Stimulated activated CD8-positive, alpha-beta memory T cell treated with anti-CD3 and anti-CD28 coated beads, Interleukin-7, amount 100 ng/mL, for 24 hours (primary cell): ENCODE data around the gene MACO1.
"Not testable (repeated sequence)": the region's sequence is repeated elsewhere in the genome, so short reads cannot be mapped to it uniquely, and the experiment has no call there.

Experiments
- DNase-seq: peaks from one replicate; pipeline ENCODE4 v3.0.0-alpha.2; 2020; ENCODE audit warnings: low read depth

MACO1 gene

DNA sequence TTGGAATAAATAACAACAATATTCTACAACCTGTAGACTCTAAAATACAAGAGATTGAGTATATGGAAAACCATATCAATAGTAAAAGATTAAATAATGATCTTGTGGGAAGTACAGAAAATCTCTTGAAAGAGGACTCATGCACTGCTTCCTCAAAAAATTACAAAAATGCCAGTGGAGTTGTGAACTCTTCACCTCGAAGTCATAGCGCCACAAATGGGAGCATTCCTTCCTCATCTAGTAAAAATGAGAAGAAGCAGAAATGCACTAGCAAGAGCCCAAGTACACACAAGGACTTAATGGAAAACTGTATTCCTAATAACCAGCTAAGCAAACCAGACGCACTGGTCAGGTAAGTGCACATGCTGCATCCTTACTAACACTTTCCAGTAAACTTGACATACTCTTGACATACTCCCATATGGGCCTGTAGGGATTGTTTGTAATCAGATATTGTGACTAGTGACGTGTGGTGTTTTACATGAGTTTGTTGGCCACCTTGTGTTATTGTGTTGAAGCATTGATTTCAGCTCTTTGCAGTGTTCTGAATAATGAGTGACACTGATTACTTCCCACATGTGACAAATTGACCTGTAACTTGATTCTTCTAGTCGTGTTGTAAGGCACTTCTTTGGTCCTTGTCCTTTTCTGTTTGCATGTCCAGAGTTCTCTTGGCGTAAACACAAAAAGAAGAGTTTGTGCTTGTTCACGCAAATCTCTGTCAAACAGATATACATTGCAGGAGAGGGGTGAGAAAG lies 28.0 kb downstream of the MACO1 start:
- DNase-seq, result no peak

DNA sequence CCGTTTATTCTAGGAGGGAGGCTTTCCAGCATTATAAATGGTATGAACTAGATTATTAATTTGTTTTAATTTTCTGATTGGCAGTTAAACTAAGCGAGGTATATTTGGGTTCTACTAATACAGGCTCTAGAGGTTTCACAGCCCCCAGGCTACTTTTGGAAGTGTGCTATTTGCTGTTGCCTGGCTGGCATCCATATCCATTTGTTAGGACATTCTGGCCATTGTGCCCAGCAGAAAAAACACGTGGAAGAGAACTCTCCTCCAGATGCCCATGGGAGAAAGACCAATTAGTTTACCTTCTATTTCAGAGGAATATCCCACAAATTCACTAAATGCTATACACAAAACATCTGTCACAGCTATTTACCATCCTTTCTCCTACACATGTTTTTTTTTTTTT lies 29.3 kb downstream of the MACO1 start:
- DNase-seq, result no peak

DNA sequence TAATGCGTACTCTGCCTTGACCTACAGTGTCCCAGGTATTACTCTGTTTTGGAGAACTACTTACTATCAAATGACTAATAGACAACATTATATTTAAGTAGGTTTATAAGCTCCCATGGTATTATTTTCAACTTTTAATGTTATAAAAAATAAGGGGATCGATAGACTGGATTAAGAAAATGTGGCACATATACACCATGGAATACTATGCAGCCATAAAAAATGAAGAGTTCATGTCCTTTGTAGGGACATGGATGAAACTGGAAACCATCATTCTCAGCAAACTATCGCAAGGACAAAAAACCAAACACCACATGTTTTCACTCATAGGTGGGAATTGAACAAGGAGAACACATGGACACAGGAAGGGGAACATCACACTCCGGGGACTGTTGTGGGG lies 30.1 kb downstream of the MACO1 start:
- DNase-seq, result not testable (repeated sequence)

DNA sequence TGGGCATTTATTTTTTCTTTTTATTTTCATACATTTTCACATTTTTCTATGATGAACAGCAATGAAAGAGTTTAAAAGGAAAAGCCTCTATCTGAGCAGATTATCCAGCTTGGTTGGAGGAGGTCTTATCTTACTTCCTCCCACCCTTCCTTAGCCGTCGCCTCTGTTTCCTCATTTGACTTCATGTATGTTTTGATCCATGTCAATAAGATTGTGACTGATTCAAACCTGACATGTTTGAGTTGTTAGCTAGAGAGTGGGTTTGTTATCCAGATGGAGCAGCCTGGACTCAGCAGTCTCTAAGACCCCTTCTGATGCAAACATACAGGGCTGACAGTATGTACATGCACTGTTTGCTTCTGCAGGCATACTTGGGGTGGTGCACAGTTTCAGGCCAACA lies 31.2 kb downstream of the MACO1 start:
- DNase-seq, result no peak

DNA sequence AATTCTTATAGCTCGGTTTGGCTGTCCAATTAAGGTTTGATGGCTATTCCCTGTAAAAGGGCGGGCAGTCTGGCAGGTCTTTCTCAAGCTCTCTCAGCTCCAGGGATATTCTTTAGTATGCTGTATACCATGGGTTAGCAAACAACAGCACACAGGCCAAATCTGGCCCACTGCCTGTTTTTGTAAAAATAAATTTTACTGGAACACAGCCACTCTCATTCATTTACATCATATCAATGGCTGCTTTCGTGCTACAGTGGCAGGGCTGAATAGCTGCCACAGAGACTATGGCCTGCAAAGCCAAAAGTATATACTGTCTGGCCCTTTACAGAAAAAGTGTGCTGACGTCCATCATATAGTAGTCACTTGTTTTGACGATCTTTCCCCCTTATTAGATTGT lies 32.0 kb downstream of the MACO1 start:
- no peak for DNase-seq

DNA sequence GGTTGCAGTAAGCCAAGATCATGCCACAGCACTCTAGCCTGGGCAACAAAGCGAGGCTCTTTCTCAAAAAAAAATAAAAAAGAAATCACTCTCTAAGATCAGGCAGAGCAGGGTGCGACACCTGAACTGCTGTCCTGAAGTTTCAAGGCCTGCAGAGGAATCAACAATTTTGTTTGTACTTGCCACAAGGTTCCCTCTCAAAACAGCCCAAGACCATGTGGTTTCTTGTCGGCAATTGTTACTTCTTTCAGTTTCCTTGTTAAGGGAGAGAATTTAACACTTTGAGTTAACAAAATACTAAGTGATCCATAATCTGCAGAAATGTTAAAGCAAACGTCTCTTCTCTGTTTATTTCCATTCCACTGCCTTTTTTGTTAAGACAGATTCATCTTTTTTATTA lies 36.5 kb downstream of the MACO1 start:
- DNase-seq, result no peak

DNA sequence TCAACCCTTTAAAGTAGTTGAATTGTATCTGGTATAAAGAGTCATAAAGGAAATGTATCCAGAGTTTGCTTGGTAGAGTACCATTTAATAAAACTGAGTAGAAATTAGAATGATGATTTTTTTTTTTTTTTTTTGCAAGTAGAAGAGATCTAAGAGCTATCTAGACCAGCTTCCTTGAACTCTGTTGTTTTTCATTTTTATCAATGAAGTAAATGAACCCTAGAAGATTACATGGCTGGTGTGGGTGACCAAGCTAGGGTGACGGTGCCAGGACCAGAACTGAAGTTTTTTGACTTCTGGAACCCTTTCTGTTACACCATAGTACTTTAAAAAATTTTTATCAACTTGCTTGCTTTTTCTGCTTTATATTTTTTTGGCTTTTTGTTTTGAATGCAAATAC lies 36.9 kb downstream of the MACO1 start:
- DNase-seq, result no peak

DNA sequence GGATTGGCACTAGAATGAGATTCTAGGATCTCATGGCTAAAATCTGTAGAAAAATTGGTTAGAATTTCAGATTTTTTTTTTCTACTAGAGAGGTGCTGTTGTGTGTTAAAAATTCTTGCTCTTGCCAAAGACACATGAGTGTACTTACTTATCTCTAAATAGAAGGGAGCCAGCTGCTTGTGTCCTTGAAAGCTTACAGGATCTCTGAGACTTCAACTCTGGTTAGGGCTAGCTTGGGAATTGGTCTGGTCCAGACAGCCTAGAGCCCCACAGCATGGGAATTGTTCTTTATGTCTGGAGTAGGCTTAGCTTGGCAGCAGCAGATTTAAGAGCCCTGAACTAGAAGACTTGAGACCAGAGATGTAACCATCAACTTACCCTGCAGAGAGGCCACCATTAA lies 37.3 kb downstream of the MACO1 start:
- no peak for DNase-seq

DNA sequence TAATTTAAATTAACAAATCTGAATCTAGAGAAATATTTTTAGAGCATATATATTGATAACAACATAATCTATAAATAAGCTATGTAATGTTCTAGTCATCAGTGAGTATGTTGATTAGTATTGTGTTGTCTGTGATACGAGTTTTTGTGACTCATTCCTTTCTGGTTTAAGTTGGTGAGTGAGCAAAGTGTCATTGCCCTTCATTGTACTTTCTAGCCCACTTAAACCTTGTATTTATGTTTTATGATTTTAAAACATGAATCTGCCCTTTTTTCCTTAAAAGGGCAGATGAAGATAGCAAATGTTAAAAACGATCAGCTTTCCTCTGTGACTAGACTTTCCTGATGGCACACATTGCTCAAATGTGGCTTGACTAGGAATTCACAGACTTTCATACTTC lies 38.5 kb downstream of the MACO1 start:
- DNase-seq, result no peak

DNA sequence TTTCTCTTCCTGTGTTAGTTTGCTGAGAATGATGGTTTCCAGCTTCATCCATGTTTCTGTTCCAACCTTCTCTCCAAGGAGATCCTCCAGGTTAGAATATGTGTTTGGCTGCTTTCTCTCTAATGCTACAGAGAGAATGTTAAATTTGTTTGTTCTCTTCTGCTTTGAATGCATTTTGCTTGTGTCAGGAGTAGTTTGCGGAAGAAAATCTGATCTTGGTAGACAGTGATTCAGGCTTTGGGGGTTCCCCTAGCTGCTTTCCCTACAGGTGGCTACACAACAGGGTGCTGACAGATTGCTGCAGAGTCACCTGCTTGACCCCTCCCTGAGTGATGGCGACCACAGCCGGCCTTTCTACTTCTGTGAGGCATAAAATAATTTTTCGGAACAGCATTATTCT lies 41.8 kb downstream of the MACO1 start:
- DNase-seq, result no peak

DNA sequence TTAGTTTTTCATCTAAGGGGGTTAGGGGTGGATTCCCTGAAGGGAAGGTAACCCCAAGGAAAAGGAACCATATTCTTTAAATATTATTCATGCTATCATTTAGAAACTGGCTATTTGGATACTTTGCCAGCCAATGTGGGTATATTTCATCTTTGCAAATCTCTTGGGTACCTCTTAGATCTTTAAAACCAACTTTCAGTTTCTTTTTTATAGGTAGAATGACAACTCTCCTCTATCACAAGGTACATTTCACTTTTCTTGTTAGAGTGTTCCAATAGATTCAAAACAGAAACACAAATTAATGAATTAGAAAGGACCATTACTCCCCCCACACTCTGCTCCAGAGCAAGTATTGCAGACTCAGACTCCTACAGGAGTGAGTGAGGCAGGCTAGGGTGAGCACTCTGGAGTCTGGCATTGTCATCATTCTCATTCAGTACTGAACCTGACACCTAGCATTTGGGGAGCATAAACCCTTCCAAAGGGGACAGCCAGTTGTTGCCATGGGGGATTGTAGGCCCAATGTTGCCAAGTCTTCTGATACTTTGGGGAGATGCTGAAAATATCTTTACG lies 43.0 kb downstream of the MACO1 start:
- DNase-seq, result no peak

DNA sequence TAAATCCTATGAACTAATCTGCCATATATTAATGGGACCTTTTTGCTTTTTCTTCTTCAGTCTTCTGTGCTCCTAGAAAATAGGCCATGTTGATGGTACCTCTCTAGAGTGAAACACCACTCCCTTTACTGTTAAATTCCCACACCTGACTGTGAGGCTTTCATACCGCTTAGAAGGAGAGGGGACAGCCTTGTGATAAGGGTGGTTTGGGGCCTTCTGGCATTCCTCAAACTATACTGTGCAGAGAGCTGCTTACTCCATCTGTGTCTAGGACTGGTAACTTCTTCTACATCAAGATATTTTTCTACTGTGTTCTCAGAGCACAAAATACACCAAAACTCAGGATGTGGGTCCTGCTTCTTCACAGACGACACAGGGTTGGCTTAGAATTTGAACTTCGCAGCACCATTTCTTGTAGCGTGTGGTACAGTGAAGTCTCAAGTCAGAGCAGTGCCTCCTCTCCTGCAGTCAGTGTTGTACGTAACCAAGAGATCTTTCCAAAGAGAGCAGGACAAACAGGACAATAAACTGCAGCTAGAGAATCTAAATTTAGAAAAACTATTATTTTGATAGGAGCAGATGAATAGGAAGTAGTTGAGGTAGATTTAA lies 43.8 kb downstream of the MACO1 start:
- no peak for DNase-seq

DNA sequence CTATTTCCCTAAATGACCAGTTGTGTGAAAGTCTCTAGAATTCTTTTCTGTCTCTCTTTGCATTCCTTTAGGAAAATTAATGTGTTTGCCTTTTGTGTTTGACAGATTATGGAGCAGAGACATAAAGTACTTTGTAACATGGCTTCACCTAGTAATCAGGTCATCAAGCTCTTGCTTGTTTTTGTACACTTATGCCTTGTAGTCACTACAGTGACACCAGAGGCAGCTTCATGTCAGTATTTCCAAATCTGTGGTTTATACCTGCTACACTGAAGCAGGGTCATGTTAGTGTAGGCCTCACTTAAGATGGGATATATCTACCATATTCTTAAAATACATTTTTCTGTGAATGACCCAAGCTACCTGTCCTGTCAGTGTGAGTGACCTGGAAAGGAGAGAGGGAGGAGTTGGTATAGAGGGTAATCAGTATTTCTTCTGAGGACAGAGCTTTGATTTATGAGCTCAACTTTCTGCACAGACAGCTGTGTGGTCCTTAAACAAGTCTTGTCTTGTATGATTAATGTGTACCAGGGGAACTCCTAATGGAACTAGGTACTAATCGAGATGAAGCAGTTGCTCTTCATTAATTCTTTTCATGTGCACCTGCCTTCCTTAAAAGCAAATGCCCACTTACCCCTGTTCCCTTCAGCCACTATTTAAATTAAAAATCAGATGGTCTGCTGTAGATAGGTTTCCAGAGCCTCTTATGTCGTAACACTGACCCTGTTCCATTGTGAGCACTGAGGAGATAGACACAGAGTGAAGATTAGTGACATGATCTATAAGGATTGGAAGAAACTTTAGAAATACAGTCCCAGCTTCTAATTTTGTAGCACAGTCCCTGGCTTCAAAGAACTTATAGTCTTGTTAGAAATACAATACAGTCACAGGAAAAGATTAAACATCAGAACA lies 45.7 kb downstream of the MACO1 start:
- no peak for DNase-seq

DNA sequence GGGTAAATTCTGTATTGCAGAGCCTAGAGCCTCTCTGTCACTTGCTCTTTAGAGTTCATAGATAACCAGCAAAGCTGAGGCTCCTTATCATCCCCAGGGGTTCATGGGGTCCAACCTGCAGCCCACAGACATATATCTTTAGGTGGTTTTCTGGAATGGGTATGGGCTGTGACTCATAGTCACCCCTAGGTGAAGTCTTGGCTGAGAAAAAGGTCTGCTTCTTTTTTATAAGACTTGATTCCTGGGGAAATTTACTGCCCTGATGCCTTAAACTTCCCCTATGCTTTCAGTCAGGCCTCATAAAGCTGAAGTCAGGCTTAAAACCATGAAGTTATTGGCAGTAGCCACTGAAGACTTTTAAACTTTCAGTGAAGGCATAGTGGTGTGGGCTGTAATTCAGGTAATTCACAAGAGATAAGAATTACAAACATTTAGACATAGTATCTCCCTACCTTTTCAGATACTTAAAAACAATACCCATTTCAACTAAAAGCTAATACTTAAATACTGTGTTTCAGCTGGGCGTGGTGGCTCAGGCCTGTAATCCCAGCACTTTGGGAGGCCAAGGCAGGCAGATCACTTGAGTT lies 46.8 kb downstream of the MACO1 start:
- no peak for DNase-seq

DNA sequence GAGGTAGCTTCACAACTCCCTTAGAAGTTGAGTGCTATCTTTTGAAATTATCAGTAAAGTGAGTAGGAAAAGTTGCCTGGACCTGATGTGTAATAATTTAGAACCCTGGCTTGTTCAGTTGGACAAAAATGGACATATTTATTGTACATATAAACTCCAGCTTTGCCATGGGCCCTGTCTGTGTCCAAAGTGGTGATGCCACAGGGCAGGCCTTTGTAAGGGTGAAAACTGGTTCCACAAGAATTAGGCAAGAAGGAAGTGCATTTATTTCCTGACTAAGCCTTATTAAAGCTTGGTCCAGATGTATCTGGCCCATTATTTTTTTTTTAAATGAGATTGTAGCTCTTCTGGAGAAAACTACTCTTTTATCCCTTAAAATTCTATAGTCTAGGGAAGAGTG lies 47.9 kb downstream of the MACO1 start:
- no peak for DNase-seq

DNA sequence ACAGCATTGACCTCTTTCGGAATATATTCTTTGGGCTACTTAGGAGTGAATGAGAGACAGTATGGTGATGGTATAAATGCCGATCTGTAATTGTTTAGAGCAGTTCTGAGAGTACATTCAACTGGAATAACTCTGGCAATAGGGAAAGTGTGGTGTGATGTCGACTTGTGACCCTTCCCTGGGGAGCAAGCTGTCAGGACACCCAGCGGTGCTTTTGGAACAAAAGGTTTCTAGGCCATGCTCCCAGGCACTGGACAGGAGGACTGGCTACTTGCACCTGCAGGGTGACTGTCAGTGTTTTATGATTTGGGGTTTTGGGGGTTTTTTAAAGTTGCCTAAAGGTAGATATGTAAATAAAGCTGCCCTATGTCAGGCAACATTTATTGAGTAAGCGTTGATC lies 50.9 kb downstream of the MACO1 start:
- no peak for DNase-seq

DNA sequence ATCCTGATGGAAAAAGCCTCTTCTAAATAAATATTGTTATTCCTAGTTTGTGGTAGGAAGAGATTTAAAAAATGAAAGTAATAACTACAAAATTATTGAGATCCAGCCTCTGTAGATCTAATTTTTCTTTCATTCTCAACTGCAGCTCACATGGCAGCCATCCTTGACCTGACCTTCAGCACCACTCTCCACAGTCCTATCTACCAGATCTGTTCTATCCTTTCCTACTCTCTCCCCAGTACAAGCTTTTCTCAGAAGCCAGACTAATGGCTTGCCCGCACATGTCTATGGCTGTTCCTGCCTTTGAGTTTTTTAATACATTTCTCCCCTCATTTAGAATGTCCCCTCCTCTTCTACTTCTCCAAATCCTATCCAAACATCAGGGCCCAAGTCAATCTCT lies 51.5 kb downstream of the MACO1 start:
- DNase-seq, result no peak

DNA sequence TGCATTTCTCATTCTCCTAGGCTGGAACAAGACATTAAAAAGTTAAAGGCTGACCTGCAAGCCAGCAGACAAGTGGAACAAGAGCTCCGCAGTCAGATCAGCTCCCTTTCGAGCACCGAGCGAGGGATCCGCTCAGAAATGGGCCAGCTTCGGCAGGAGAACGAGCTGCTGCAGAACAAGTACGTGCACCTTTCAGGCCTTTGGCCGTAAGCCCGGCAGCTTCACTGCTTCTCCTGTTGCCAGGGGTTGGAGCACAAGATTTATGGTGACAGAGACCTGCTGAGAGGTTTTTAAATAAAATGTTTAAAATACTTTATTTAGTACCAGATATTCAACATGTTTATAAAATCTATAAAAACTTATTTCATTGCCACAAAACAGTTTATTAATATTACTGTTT lies 53.4 kb downstream of the MACO1 start:
- no peak for DNase-seq

DNA sequence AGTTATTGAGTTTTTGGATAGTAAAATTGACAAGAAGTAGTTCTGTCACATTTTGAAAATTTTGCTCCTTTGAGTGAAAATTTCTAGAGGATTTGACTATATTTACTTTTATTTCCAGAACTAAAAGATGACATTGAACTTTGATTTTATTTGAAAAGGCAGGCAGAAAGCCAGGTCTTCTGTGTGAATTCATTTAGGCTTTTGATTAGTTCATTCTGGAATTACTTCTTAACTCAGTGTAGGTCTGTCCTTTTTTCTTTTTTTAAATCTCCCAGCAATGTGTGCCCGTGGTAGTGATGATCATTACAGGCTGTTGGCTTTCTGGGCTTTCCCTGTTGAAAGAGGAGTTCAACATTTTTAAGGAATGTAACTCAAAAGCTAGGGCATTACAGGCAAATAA lies 53.8 kb downstream of the MACO1 start:
- DNase-seq, result no peak

DNA sequence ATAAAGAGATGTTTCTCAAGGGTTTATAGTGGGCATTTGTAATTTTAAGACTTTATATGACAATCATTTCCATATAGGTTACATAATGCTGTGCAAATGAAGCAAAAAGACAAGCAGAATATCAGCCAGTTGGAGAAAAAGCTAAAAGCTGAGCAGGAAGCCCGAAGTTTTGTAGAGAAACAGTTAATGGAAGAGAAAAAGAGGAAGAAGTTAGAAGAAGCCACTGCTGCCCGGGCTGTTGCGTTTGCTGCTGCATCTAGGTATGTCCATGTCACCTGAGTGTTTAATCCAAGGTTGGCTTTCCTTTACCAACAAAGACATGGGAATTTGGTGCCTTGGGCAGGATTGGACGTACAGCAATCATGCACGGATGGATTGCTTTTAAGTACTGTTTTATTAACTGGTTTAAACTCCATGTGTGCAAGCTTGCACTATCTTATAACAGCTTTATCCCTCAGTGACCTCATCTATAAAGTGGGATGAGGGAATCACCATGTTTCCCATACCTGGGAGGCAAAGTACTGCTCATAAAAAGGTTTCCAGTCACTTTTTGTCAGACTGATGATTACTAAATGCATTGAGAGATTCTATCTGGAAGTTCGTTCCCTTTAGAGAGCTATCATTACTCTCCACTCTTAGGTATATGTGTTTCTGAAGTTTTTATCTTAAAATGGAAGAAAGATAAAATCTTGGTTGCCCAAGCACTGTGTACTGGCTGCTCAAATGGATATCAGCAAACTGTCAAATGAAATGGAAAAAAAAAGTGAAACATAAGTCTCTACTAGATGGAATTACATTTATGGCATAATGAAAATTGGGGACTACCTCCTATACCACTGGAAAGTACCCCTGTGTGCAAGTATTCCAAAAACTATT lies 55.1 kb downstream of the MACO1 start:
- DNase-seq, result no peak

DNA sequence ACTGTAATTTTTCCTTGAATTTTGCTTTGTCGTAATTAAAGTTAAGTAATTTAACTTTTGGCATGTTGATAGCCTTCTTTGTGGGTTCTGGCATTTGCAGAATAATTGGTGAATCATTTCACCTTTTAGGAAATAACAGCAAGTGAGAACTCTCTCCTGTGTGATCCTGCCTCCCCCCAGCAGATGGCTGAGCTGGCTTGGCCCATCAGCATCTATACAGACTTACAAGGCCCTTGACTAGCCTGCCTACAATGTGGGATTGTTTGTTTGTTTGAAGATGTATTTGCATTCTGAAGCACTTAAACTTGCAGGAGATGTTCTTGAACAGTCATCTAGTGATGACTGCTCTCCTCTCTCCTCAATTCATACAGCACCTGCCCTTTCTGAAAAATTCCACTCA lies 55.9 kb downstream of the MACO1 start:
- DNase-seq, result no peak
